K562 treated with DMSO at 1 percent for 24 hours (cell line): ENCODE measurements around the gene METTL16. TPM values are rescaled to one million over a fixed set of nuclear protein-coding genes. Genes with fewer than 3 reads are reported as not detected.

Experiments used
- total RNA-seq: library from RNA; unstranded; fragments of 300-600 nt; gene quantifications from 2 replicates; pipeline ENCODE4 v1.2.3, GENCODE V29; 2022; ENCODE audit warnings: low read depth; ENCODE audit not compliant: insufficient read depth

The METTL16 gene
- 6.3 and 8.6 TPM in 2 replicates for total RNA-seq

GRCh38 chr17:2511462-2512369 is at the start of gene METTL16:
TSS of gene METTL16 (minus strand) at chr17:2511888. CDS start at chr17:2502331, 9,557 bp downstream.

DNA sequence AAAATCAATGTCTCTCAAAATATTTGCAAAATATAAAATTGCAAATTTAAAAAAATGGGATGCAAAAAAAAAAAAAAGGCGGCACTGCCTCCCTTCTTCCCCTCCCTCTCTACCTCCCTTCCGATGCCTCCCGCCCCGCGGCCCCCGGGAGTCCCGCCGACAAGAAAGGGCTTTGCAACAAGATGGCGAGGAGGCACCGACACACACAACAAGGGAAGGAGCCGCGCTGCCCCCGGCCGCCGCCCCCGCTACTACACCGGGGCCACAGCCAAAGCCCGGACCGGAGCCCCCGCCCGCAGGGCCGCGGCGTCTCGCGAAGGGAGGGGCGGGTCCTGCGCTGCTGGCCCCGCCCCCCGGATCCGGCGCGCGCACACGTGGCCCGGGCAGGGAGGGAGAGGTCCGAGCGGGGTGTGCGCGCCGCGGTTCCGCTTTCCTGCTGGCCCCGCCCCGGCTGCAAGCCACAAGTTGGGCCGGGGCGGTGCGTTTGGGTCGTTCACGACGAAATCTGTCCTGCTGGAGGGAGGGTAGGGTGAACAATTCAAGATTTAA is 110.7 kb downstream of the METTL16 start, which contains the start of gene MNT:
Gene MNT (minus strand): TSS at position 184 of the 549 bp plus-strand sequence. CDS start 348 bp downstream, outside the sequence.

Other genes with a start within 250 kb of the METTL16 start
- gene SMG6, start 208.1 kb downstream of the METTL16 start, total RNA-seq, result 18.9 and 19.3 TPM in 2 replicates
- 14.0 and 16.0 TPM in 2 replicates for gene SRR, start 207.9 kb downstream of the METTL16 start, total RNA-seq
- gene TSR1, start 175.4 kb downstream of the METTL16 start, total RNA-seq, result 12.7 and 15.0 TPM in 2 replicates
- 16.3 and 18.0 TPM in 2 replicates for gene SGSM2, start 174.4 kb downstream of the METTL16 start, total RNA-seq
- 7.8 and 10.4 TPM in 2 replicates for gene MNT, start 110.8 kb downstream of the METTL16 start, total RNA-seq
- gene PAFAH1B1, start 81.8 kb upstream of the METTL16 start, total RNA-seq, result 22.1 and 28.6 TPM in 2 replicates
- gene CLUH, start 199.9 kb upstream of the METTL16 start, total RNA-seq, result 38.2 and 49.5 TPM in 2 replicates
- not detected in 2 replicates for gene CCDC92B, start 237.8 kb upstream of the METTL16 start, total RNA-seq